ENCODE data around the gene C17orf114.

The C17orf114 gene

DNA sequence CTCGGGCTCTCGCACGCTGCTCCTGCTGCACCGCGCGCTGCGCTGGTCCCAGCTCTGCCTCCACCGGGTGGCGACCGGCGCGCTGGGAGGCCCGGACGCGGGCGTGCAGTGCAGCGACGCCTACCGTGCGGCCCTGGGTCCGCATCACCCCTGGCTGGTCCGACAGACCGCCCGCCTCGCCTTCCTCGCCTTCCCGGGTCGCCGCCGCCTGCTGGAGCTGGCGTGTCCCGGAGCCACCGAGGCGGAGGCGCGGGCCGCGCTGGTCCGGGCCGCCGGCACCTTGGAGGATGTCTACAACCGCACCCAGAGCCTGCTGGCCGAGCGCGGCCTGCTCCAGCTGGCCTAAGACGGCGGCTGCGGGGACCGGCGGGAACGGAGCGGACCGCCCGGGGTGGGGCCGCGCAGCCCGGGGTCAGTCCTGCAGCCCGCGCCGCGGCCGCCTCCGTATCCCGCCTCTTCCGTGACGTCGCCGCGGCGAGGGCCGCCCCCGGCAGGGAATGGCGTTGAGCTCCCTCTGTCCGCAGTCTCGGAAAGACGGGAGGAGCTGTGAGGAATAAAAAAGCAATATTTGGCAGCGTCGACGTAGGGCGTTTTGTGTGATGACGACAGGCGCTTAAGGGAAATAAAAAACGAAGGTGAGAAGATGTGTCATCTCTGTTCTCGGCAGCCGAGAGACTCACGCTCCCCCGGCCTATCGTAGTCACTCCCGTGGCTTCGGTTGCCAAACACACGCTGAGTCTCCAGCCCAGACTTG, 12.0 kb downstream of the C17orf114 start (continued):
- TF ChIP-seq, protein P1, sequence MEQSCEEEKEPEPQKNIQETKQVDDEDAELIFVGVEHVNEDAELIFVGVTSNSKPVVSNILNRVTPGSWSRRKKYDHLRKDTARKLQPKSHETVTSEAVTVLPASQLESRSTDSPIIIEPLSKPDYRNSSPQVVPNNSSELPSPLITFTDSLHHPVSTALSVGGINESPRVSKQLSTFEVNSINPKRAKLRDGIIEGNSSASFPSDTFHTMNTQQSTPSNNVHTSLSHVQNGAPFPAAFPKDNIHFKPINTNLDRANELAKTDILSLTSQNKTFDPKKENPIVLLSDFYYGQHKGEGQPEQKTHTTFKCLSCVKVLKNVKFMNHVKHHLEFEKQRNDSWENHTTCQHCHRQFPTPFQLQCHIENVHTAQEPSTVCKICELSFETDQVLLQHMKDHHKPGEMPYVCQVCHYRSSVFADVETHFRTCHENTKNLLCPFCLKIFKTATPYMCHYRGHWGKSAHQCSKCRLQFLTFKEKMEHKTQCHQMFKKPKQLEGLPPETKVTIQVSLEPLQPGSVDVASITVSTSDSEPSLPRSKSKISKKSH (CRISPR knock-in tag; IDR thresholded peaks at IDR 0.05; ENCODE audit: borderline replicate concordance) = no peak
- no peak for TF ChIP-seq IKZF4 (CRISPR knock-in tag; IDR thresholded peaks at IDR 0.05; ENCODE audit: borderline replicate concordance, low read depth, not compliant biosample characterization)
- no peak for TF ChIP-seq GLI4 (CRISPR knock-in tag; IDR thresholded peaks at IDR 0.05; ENCODE audit: borderline replicate concordance)
- TF ChIP-seq TOE1 (CRISPR knock-in tag; IDR thresholded peaks at IDR 0.05) = no peak
- TF ChIP-seq ZNF329 (CRISPR knock-in tag; IDR thresholded peaks at IDR 0.05; ENCODE audit: low read depth) = no peak
- TF ChIP-seq TEAD3 (CRISPR knock-in tag; optimal IDR thresholded peaks at IDR 0.05; ENCODE audit: borderline replicate concordance) = peak; percentile 28
- TF ChIP-seq KLF11 (CRISPR knock-in tag; IDR thresholded peaks at IDR 0.05) = no peak
- no peak; the same call in 1 of the 2 replicates for TF ChIP-seq ZSCAN20 (CRISPR knock-in tag; IDR thresholded peaks at IDR 0.05; ENCODE audit: borderline replicate concordance)
- TF ChIP-seq, protein P2, sequence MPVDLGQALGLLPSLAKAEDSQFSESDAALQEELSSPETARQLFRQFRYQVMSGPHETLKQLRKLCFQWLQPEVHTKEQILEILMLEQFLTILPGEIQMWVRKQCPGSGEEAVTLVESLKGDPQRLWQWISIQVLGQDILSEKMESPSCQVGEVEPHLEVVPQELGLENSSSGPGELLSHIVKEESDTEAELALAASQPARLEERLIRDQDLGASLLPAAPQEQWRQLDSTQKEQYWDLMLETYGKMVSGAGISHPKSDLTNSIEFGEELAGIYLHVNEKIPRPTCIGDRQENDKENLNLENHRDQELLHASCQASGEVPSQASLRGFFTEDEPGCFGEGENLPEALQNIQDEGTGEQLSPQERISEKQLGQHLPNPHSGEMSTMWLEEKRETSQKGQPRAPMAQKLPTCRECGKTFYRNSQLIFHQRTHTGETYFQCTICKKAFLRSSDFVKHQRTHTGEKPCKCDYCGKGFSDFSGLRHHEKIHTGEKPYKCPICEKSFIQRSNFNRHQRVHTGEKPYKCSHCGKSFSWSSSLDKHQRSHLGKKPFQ (CRISPR knock-in tag; IDR thresholded peaks at IDR 0.05; ENCODE audit: insufficient replicate concordance) = no peak
- no peak for TF ChIP-seq ZNF296 (CRISPR knock-in tag; conservative IDR thresholded peaks at IDR 0.05)
- TF ChIP-seq, protein P3, sequence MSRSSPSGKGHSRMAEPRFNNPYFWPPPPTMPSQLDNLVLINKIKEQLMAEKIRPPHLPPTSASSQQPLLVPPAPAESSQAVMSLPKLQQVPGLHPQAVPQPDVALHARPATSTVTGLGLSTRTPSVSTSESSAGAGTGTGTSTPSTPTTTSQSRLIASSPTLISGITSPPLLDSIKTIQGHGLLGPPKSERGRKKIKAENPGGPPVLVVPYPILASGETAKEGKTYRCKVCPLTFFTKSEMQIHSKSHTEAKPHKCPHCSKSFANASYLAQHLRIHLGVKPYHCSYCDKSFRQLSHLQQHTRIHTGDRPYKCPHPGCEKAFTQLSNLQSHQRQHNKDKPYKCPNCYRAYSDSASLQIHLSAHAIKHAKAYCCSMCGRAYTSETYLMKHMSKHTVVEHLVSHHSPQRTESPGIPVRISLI (CRISPR knock-in tag; IDR thresholded peaks at IDR 0.05; ENCODE audit: borderline replicate concordance) = peak; percentile 31; the same call in 1 of the 2 replicates
- TF ChIP-seq ZFX (CRISPR knock-in tag; IDR thresholded peaks at IDR 0.05; ENCODE audit: low read depth) = peak; percentile 93
- TF ChIP-seq MEF2D (CRISPR knock-in tag; IDR thresholded peaks at IDR 0.05) = no peak
- peak; percentile 43; the same call in 1 of the 2 replicates for TF ChIP-seq DMAP1 (CRISPR knock-in tag; IDR thresholded peaks at IDR 0.05)
- TF ChIP-seq MXD4 (CRISPR knock-in tag; IDR thresholded peaks at IDR 0.05) = no peak; the same call in 1 of the 2 replicates
- TF ChIP-seq, protein P4, sequence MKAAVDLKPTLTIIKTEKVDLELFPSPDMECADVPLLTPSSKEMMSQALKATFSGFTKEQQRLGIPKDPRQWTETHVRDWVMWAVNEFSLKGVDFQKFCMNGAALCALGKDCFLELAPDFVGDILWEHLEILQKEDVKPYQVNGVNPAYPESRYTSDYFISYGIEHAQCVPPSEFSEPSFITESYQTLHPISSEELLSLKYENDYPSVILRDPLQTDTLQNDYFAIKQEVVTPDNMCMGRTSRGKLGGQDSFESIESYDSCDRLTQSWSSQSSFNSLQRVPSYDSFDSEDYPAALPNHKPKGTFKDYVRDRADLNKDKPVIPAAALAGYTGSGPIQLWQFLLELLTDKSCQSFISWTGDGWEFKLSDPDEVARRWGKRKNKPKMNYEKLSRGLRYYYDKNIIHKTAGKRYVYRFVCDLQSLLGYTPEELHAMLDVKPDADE (CRISPR knock-in tag; IDR thresholded peaks at IDR 0.05) = peak; percentile 92; the same call in 1 of the 2 replicates
- TF ChIP-seq DNMT1 (CRISPR knock-in tag; IDR thresholded peaks at IDR 0.05) = no peak
- TF ChIP-seq, protein P5, sequence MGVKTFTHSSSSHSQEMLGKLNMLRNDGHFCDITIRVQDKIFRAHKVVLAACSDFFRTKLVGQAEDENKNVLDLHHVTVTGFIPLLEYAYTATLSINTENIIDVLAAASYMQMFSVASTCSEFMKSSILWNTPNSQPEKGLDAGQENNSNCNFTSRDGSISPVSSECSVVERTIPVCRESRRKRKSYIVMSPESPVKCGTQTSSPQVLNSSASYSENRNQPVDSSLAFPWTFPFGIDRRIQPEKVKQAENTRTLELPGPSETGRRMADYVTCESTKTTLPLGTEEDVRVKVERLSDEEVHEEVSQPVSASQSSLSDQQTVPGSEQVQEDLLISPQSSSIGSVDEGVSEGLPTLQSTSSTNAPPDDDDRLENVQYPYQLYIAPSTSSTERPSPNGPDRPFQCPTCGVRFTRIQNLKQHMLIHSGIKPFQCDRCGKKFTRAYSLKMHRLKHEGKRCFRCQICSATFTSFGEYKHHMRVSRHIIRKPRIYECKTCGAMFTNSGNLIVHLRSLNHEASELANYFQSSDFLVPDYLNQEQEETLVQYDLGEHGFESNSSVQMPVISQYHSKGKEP (CRISPR knock-in tag; IDR thresholded peaks at IDR 0.05) = peak; percentile 42; the same call in 1 of the 2 replicates
